Measurements from ENCODE around the gene USH2A. TPM values are rescaled to one million over a fixed set of nuclear protein-coding genes. Genes with fewer than 3 reads are reported as not detected.

Gene USH2A
- total RNA-seq, 4 donors from 2014 or later = under 0.01 to 1.0 (median under 0.01) TPM; not detected in 1

- DNase-seq (ENCODE audit: low spot score in 2 of 2) = no peak
- Histone ChIP-seq H3K27ac (no peak overlapping the region), H3K27me3 (no peaks in the 10 kb centered on the region), H3K4me3 (no peak overlapping the region), H3K4me1 (no peaks in the 10 kb centered on the region), H3K9me3 (no peaks in the 10 kb centered on the region), H3K36me3 (no peaks in the 10 kb centered on the region)
- TF ChIP-seq POLR2A (IDR thresholded peaks at IDR 0.05) (no peak), EP300 (IDR thresholded peaks at IDR 0.05) (no peak), CTCF (IDR thresholded peaks at IDR 0.05) (no peak)
Measured at GRCh38 chr1:216064643-216065042, 358.6 kb downstream of the USH2A start.

GRCh38 chr1:216057947-216058346, 365.3 kb downstream of the USH2A start:
- no peak for TF ChIP-seq POLR2A (IDR thresholded peaks at IDR 0.05)
- TF ChIP-seq EP300 (IDR thresholded peaks at IDR 0.05) = no peak
- TF ChIP-seq CTCF (IDR thresholded peaks at IDR 0.05) = no peak
- peaks cover 0 to 7% (median 0%) of the 10 kb centered on the region in 4 donors for H3K4me1 ChIP-seq
- no peak overlapping the region for H3K27ac ChIP-seq
- H3K36me3 ChIP-seq = no peaks in the 10 kb centered on the region
- no peak overlapping the region for H3K4me3 ChIP-seq
- no peaks in the 10 kb centered on the region for H3K27me3 ChIP-seq
- WGBS, 2 donors = 97 to 98% methylated on average over 4 of the region's 4 CpGs
- DNase-seq (ENCODE audit: low spot score in 2 of 2) = no peak
- H3K9me3 ChIP-seq = no peaks in the 10 kb centered on the region

- Histone ChIP-seq H3K27ac (no peak overlapping the region), H3K9me3 (no peaks in the 10 kb centered on the region), H3K27me3 (no peaks in the 10 kb centered on the region), H3K4me1 (peaks cover 0 to 7% (median 0%) of the 10 kb centered on the region in 4 donors), H3K36me3 (no peaks in the 10 kb centered on the region), H3K4me3 (no peak overlapping the region)
- 20 to 25% methylated on average over 1 of the region's 1 CpG for WGBS, 2 donors
- TF ChIP-seq CTCF (IDR thresholded peaks at IDR 0.05) = no peak
- TF ChIP-seq POLR2A (IDR thresholded peaks at IDR 0.05) = no peak
- TF ChIP-seq EP300 (IDR thresholded peaks at IDR 0.05) = no peak
- no peak for DNase-seq (ENCODE audit: low spot score in 2 of 2)
Measured at GRCh38 chr1:216057063-216057462, 366.2 kb downstream of the USH2A start.

- Histone ChIP-seq H3K4me1 (peaks cover 0 to 7% (median 0%) of the 10 kb centered on the region in 4 donors), H3K4me3 (no peak overlapping the region), H3K27ac (no peak overlapping the region), H3K36me3 (no peaks in the 10 kb centered on the region), H3K9me3 (no peaks in the 10 kb centered on the region), H3K27me3 (no peaks in the 10 kb centered on the region)
- DNase-seq (ENCODE audit: low spot score in 2 of 2) = no peak
- TF ChIP-seq EP300 (IDR thresholded peaks at IDR 0.05) = no peak
- TF ChIP-seq CTCF (IDR thresholded peaks at IDR 0.05) = no peak
- no peak for TF ChIP-seq POLR2A (IDR thresholded peaks at IDR 0.05)
- 20 to 23% methylated on average over 1 of the region's 1 CpG for WGBS, 2 donors
Measured at GRCh38 chr1:216055004-216055403, 368.2 kb downstream of the USH2A start.

GRCh38 chr1:216054600-216054999, 368.6 kb downstream of the USH2A start:
- 26 to 50% methylated on average over 7 of the region's 7 CpGs for WGBS, 2 donors
- H3K4me3 ChIP-seq = no peak overlapping the region
- DNase-seq (ENCODE audit: low spot score in 2 of 2) = no peak
- TF ChIP-seq CTCF (IDR thresholded peaks at IDR 0.05) (no peak), POLR2A (IDR thresholded peaks at IDR 0.05) (no peak), EP300 (IDR thresholded peaks at IDR 0.05) (no peak)
- no peaks in the 10 kb centered on the region for H3K9me3 ChIP-seq
- no peak overlapping the region for H3K27ac ChIP-seq
- peaks cover 0 to 7% (median 0%) of the 10 kb centered on the region in 4 donors for H3K4me1 ChIP-seq
- no peaks in the 10 kb centered on the region for H3K36me3 ChIP-seq
- no peaks in the 10 kb centered on the region for H3K27me3 ChIP-seq

Data from tibial nerve (tissue), 4 donors.